Activated CD4-positive, alpha-beta memory T cell treated with anti-CD3 and anti-CD28 coated beads for 36 hours (primary cell): Measurements from ENCODE around the gene TTC23L. TPM values are rescaled to one million over a fixed set of nuclear protein-coding genes. Genes with fewer than 3 reads are reported as not detected.
A peak's percentile ranks its signal among the peaks of the same experiment; 100 is the strongest.

Source experiments
- CTCF ChIA-PET: fragments of 350-600 bp; sonication (Branson Sonifier 250); formaldehyde crosslinking; loops from one replicate; lab custom pipeline; 2021; ENCODE audit warnings: antibody characterized with exemption, inconsistent platforms; lab: Charles Lee
- POLR2A ChIA-PET: fragments of 350-600 bp; sonication (Branson Sonifier 250); formaldehyde crosslinking; loops from one replicate; lab custom pipeline; 2021; ENCODE audit warnings: antibody characterized with exemption; lab: Charles Lee
- DNase-seq: peaks from one replicate; pipeline ENCODE4 v3.0.0-alpha.2; 2020
- H3K27ac Mint-ChIP-seq: one replicate; pipeline ENCODE4 v1.8.0; 2021; ENCODE audit warnings: mixed read lengths
- H3K27me3 Mint-ChIP-seq: one replicate; pipeline ENCODE4 v1.8.0; 2021; ENCODE audit warnings: mixed read lengths
- H3K36me3 Mint-ChIP-seq: one replicate; pipeline ENCODE4 v1.8.0; 2021; ENCODE audit warnings: mixed read lengths
- H3K4me1 Mint-ChIP-seq: one replicate; pipeline ENCODE4 v1.8.0; 2021; ENCODE audit warnings: low read depth, mixed read lengths
- H3K4me3 Mint-ChIP-seq: one replicate; pipeline ENCODE4 v1.8.0; 2021; ENCODE audit warnings: mild to moderate bottlenecking, mixed read lengths
- H3K9me3 Mint-ChIP-seq: one replicate; pipeline ENCODE4 v1.8.0; 2021; ENCODE audit warnings: mixed read lengths
- intact Hi-C: fragments of 100-400 bp; cut with micrococcal nuclease; formaldehyde crosslinking; loops from one replicate; pipeline ENCODE4 v1.15.1; 2023
- total RNA-seq, 2 experiments: library from RNA; stranded (reverse); gene quantifications; one replicate each; pipeline ENCODE4 v1.2.3, GENCODE V29; 2021

TTC23L gene
- total RNA-seq, 2 experiments from 2014 or later, result 0.07 TPM; not detected in 1

- POLR2A ChIA-PET, result no interaction called here
- intact Hi-C loops, result loop anchor here (2.0 to 10.0 kb wide), 4 partner anchors 13 to 1223 kb away; partner anchors contain the start of genes AMACR, BRIX1, IL7R and LMBRD2
- no peak overlapping the region for H3K4me3 Mint-ChIP-seq
- H3K27ac Mint-ChIP-seq, result no peak overlapping the region
- DNase-seq, result no peak
- H3K27me3 Mint-ChIP-seq, result no peaks in the 10 kb centered on the region
- peaks cover 26% of the 10 kb centered on the region for H3K36me3 Mint-ChIP-seq
- CTCF ChIA-PET, result interaction anchor here (1.1 to 3.1 kb wide), 3 partner anchors 11 to 996 kb away, joined by 3 to 37 read pairs (median 3); partner anchors contain the start of genes BRIX1 and RAD1
- H3K9me3 Mint-ChIP-seq, result no peaks in the 10 kb centered on the region
- H3K4me1 Mint-ChIP-seq, result peaks cover 38% of the 10 kb centered on the region
Measured at GRCh38 chr5:34928267-34928666, 89.3 kb downstream of the TTC23L start.

- peak within 1 kb of the TSS; percentile 93 for H3K27ac Mint-ChIP-seq
- peak; percentile 99 for DNase-seq
- H3K9me3 Mint-ChIP-seq, result no peaks in the 10 kb centered on the region
- H3K4me3 Mint-ChIP-seq, result peak within 1 kb of the TSS; percentile 97
- no peaks in the 10 kb centered on the region for H3K27me3 Mint-ChIP-seq
- intact Hi-C loops, result loop anchor here (2.0 to 10.0 kb wide), 4 partner anchors 14 to 1222 kb away; partner anchors contain the start of genes AMACR, BRIX1, IL7R and LMBRD2
- H3K4me1 Mint-ChIP-seq, result peaks cover 35% of the 10 kb centered on the region
- POLR2A ChIA-PET, result interaction anchor here (1.4 to 2.5 kb wide), 4 partner anchors 9 to 1313 kb away, joined by 3 to 77 read pairs (median 6); partner anchors contain the start of genes BRIX1, LMBRD2, NADK2 and RAD1
- peaks cover 27% of the 10 kb centered on the region for H3K36me3 Mint-ChIP-seq
- CTCF ChIA-PET, result interaction anchor here (0.7 to 3.1 kb wide), 8 partner anchors 10 to 995 kb away, joined by 3 to 37 read pairs (median 3); partner anchors contain the start of genes BRIX1 and RAD1
Measured at GRCh38 chr5:34929134-34929719, 90.3 kb downstream of the TTC23L start, which contains the start of gene DNAJC21. Gene DNAJC21, plus strand, starts transcription at chr5:34929559. Its CDS starts 261 bp downstream, at chr5:34929820.

- H3K4me1 Mint-ChIP-seq, result peaks cover 30% of the 10 kb centered on the region
Measured at GRCh38 chr5:34929720-34930461, 90.9 kb downstream of the TTC23L start.

GRCh38 chr5:34930462-34930844 is 91.5 kb downstream of the TTC23L start:
- ChIA-PET CTCF (interaction anchor here (1.4 to 3.1 kb wide), 4 partner anchors 9 to 407 kb away, joined by 3 to 37 read pairs (median 8); partner anchors contain the start of genes BRIX1 and RAD1), POLR2A (interaction anchor here (1.0 to 2.5 kb wide), 4 partner anchors 9 to 1221 kb away, joined by 3 to 77 read pairs (median 4); partner anchors contain the start of genes BRIX1, LMBRD2, RAD1 and RAI14)
- H3K9me3 Mint-ChIP-seq, result no peaks in the 10 kb centered on the region
- H3K4me1 Mint-ChIP-seq, result peaks cover 27% of the 10 kb centered on the region
- DNase-seq, result no peak
- peaks cover 24% of the 10 kb centered on the region for H3K36me3 Mint-ChIP-seq
- peak overlapping the region; percentile 97 for H3K4me3 Mint-ChIP-seq
- intact Hi-C loops, result no loop called here
- H3K27me3 Mint-ChIP-seq, result no peaks in the 10 kb centered on the region
- peak overlapping the region; percentile 93 for H3K27ac Mint-ChIP-seq

More at GRCh38 chr5:34929720-34930461, 90.9 kb downstream of the TTC23L start:
- POLR2A ChIA-PET, result interaction anchor here (0.6 to 2.5 kb wide), 8 partner anchors 9 to 1312 kb away, joined by 3 to 77 read pairs (median 4); partner anchors contain the start of genes BRIX1, LMBRD2, NADK2 and RAD1
- intact Hi-C loops, result loop anchor here (2.0 to 10.0 kb wide), 4 partner anchors 15 to 1221 kb away; partner anchors contain the start of genes AMACR, BRIX1, IL7R and LMBRD2
- CTCF ChIA-PET, result interaction anchor here (1.2 to 3.1 kb wide), 5 partner anchors 9 to 407 kb away, joined by 3 to 37 read pairs (median 7); partner anchors contain the start of genes BRIX1 and RAD1
- no peaks in the 10 kb centered on the region for H3K9me3 Mint-ChIP-seq
- H3K4me3 Mint-ChIP-seq, result peak overlapping the region; percentile 97
- H3K27ac Mint-ChIP-seq, result peak overlapping the region; percentile 93
- DNase-seq, result peak; percentile 88
- peaks cover 22% of the 10 kb centered on the region for H3K36me3 Mint-ChIP-seq
- H3K27me3 Mint-ChIP-seq, result no peaks in the 10 kb centered on the region

DNA sequence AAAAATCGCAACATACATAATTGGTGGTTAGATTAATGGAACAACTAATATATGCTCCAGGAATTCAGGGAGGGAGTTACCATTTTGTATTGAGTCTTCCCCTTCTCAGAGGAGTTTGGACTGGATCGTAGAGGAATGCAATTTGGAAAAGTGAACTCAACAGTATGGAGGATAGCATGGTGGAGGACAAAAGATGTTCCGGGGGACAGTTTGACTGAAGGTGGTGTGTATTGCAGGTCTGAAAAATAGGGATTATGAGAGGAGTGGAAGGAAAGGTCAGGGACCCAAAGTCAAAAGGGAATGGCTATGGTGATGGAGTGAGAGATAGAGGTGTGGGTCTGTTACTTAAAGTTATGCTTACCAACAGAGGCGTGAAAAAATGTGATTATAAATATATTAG is 91.9 kb downstream of the TTC23L start:
- peak overlapping the region; percentile 93 for H3K27ac Mint-ChIP-seq
- CTCF ChIA-PET, result interaction anchor here (1.4 to 3.1 kb wide), 3 partner anchors 14 to 408 kb away, joined by 3 to 37 read pairs (median 9); partner anchors contain the start of genes BRIX1 and RAD1
- H3K9me3 Mint-ChIP-seq, result no peaks in the 10 kb centered on the region
- H3K27me3 Mint-ChIP-seq, result no peaks in the 10 kb centered on the region
- POLR2A ChIA-PET, result interaction anchor here (1.0 to 2.5 kb wide), 3 partner anchors 8 to 275 kb away, joined by 3 to 77 read pairs (median 4); partner anchors contain the start of genes BRIX1, RAD1 and RAI14
- peak overlapping the region; percentile 97 for H3K4me3 Mint-ChIP-seq
- H3K36me3 Mint-ChIP-seq, result peaks cover 21% of the 10 kb centered on the region
- peaks cover 27% of the 10 kb centered on the region for H3K4me1 Mint-ChIP-seq
- no peak for DNase-seq
- intact Hi-C loops, result no loop called here

GRCh38 chr5:34932947-34933346 is 94.0 kb downstream of the TTC23L start:
- Mint-ChIP-seq H3K36me3 (peaks cover 26% of the 10 kb centered on the region), H3K9me3 (no peaks in the 10 kb centered on the region), H3K4me1 (peaks cover 27% of the 10 kb centered on the region), H3K4me3 (no peak overlapping the region), H3K27me3 (no peaks in the 10 kb centered on the region), H3K27ac (no peak overlapping the region)
- POLR2A ChIA-PET, result no interaction called here
- no peak for DNase-seq
- intact Hi-C loops, result no loop called here
- CTCF ChIA-PET, result no interaction called here

DNA sequence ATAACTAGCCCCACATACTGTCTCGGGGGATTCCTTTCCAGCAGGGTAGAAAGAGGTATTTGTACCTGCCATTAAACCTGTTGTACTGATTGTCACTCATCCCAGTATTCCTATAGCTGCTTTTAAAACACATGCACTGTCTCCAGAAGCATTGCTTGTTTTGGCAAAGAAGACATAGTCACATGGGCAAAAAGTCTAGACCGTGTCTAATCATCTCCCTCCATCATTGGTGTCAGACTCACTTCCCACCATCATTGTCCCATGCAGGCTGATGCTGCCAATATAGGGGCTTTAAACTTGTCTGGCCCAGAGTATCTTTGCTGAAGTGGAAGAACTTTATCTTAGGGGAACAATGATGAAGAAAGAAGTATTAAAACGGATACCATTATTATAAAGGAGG is 103.0 kb downstream of the TTC23L start:
- peaks cover 52% of the 10 kb centered on the region for H3K36me3 Mint-ChIP-seq
- no peaks in the 10 kb centered on the region for H3K9me3 Mint-ChIP-seq
- DNase-seq, result no peak
- H3K4me1 Mint-ChIP-seq, result no peaks in the 10 kb centered on the region
- ChIA-PET POLR2A (no interaction called here), CTCF (no interaction called here)
- intact Hi-C loops, result no loop called here
- H3K27me3 Mint-ChIP-seq, result no peaks in the 10 kb centered on the region
- H3K27ac Mint-ChIP-seq, result no peak overlapping the region
- H3K4me3 Mint-ChIP-seq, result no peak overlapping the region

DNA sequence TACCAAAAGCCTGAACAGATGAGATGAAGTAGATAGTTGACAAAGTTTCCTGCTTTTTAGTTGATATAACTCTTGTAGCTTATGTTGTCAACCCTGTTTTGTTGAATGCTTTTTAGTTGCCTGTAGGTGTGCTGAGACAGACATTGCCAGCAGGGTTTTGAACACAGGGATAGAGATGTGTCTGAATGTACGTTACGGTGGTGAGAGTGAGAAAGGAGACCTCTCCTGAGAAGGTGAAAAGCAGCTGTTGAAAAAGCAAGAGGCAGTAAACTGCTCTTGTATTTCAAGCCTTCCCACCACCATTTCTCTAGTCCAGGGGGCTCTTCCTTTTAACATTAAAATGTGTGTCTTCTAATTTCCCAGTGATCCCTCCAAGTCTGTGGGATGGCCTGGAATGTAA is 105.1 kb downstream of the TTC23L start:
- ChIA-PET CTCF (interaction anchor here (1.4 kb wide), 1 partner anchor 14 kb away, joined by 3 read pairs; no protein-coding TSS in a partner anchor), POLR2A (no interaction called here)
- intact Hi-C loops, result no loop called here
- DNase-seq, result no peak
- H3K27me3 Mint-ChIP-seq, result no peaks in the 10 kb centered on the region
- no peaks in the 10 kb centered on the region for H3K4me1 Mint-ChIP-seq
- H3K4me3 Mint-ChIP-seq, result no peak overlapping the region
- H3K9me3 Mint-ChIP-seq, result no peaks in the 10 kb centered on the region
- H3K36me3 Mint-ChIP-seq, result peaks cover 46% of the 10 kb centered on the region
- no peak overlapping the region for H3K27ac Mint-ChIP-seq

DNA sequence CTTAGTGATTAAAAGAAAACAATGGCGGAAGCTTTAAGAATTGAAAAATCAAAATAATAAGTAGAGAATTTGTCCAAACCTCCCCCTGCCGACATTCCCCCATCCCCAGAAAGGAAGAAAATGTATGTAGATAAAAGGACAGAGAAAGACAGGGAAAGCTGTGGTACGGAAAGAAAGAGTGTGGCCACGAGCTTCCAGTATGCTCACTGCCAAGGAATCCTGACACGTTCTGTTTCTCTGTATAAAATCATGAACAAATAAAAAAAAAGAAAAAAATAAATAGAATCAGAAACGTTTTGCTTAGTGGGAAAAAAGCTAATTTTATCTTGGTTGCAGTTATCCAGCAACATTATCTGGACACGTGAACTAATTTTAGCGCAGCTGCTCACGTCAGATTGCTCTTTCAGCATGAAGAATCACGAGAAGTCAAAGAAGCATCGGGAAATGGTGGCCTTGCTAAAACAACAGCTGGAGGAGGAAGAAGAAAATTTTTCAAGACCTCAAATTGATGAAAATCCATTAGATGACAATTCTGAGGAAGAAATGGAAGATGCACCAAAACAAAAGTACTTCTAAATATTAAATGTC is 105.6 kb downstream of the TTC23L start:
- Mint-ChIP-seq H3K27ac (no peak overlapping the region), H3K36me3 (peaks cover 47% of the 10 kb centered on the region), H3K27me3 (no peaks in the 10 kb centered on the region), H3K4me1 (no peaks in the 10 kb centered on the region), H3K4me3 (no peak overlapping the region), H3K9me3 (no peaks in the 10 kb centered on the region)
- ChIA-PET POLR2A (no interaction called here), CTCF (interaction anchor here (1.4 kb wide), 1 partner anchor 13 kb away, joined by 3 read pairs; no protein-coding TSS in a partner anchor)
- intact Hi-C loops, result no loop called here
- DNase-seq, result no peak
